NT2/D1 (cell line): ENCODE data around the gene ACTR8.
A peak's percentile ranks its signal among the peaks of the same experiment; 100 is the strongest.
"Not testable (repeated sequence)": the region's sequence is repeated elsewhere in the genome, so short reads cannot be mapped to it uniquely, and the experiment has no call there.

Experiments used
- DNase-seq: peaks from one replicate; pipeline ENCODE4 v3.0.0-alpha.2; 2011; ENCODE audit warnings: low read depth, low spot score
- H3K27me3 ChIP-seq: 2 replicates; pipeline ENCODE4 v1.6.0; 2011; ENCODE audit warnings: mild to moderate bottlenecking; ENCODE audit not compliant: insufficient read length, insufficient read depth
- H3K36me3 ChIP-seq: 2 replicates; pipeline ENCODE4 v1.6.1; 2011; ENCODE audit warnings: mild to moderate bottlenecking, low read length, mixed read lengths; ENCODE audit not compliant: insufficient read depth, insufficient read length
- H3K4me1 ChIP-seq: 2 replicates; pipeline ENCODE4 v1.5.1; 2011; ENCODE audit not compliant: insufficient read depth, insufficient read length
- H3K4me3 ChIP-seq: 2 replicates; pipeline ENCODE4 v1.5.1; 2011; ENCODE audit warnings: low read depth; ENCODE audit not compliant: insufficient read length
- H3K9ac ChIP-seq: 2 replicates; pipeline ENCODE4 v1.6.0; 2011; ENCODE audit warnings: low read depth; ENCODE audit not compliant: insufficient read length
- H3K9me3 ChIP-seq: 2 replicates; pipeline ENCODE4 v1.5.1; 2011; ENCODE audit warnings: mild to moderate bottlenecking, low read length; ENCODE audit not compliant: insufficient read depth
- SUZ12 ChIP-seq: IDR thresholded peaks from 2 replicates; pipeline ENCODE4 v1.6.1; 2011; ENCODE audit not compliant: insufficient read length, insufficient read depth; ENCODE audit errors: extremely low read depth
- YY1 ChIP-seq: IDR thresholded peaks from 2 replicates; pipeline ENCODE4 v1.6.1; 2011; ENCODE audit not compliant: insufficient read length, insufficient read depth
- ZNF274 ChIP-seq: IDR thresholded peaks from 2 replicates; pipeline ENCODE4 v1.6.1; 2011; ENCODE audit warnings: mild to moderate bottlenecking, low read depth, low read length

Gene ACTR8, protein sequence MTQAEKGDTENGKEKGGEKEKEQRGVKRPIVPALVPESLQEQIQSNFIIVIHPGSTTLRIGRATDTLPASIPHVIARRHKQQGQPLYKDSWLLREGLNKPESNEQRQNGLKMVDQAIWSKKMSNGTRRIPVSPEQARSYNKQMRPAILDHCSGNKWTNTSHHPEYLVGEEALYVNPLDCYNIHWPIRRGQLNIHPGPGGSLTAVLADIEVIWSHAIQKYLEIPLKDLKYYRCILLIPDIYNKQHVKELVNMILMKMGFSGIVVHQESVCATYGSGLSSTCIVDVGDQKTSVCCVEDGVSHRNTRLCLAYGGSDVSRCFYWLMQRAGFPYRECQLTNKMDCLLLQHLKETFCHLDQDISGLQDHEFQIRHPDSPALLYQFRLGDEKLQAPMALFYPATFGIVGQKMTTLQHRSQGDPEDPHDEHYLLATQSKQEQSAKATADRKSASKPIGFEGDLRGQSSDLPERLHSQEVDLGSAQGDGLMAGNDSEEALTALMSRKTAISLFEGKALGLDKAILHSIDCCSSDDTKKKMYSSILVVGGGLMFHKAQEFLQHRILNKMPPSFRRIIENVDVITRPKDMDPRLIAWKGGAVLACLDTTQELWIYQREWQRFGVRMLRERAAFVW

DNA sequence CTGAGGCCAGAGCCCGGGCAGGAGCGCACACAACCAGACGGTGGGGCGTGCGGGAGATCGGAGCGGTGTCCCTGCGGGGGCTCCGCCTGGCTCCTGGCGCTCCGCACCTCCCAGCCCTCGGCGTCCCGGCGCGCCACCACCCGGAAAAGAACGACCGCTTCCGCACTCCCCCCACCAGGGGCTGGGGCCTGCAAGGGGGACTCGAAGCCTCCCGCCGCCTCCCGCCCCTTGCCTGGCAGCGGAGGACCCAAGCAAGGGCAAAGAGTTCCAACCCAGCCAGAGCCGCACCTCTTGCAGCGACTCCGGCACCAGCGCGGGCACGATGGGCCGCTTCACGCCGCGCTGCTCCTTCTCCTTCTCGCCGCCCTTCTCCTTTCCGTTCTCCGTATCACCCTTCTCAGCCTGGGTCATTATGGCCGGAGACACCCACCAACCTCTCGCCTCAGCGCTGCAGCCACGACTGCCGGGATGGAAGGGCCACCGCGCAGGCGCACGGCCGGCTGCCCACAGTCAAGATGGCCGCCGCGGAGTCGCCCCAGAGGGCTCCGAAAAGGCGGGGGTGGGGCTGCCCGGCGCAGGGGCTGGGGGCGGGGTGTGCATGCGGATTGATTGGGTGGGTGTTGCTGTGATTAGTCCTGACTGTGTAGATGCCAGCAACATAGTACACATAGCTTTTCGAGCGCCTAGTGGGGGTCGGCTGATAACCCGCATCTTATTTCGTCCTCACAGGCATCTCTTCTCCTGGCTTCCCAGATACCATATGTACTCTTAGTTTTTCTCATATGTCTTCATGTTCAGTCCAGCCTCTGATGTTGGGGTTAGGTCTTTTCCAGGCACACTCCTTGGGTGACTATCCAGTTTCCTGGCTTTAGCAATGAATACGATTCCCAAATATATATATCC, at the start of gene ACTR8:
ACTR8 (minus strand) TSS at position 462 of the 903 bp plus-strand sequence; CDS start at position 411, 51 bp downstream.
- Histone ChIP-seq H3K36me3 (peaks cover 71% of the 10 kb centered on the region), H3K4me3 (peak within 1 kb of the TSS; percentile 97), H3K9ac (peak within 1 kb of the TSS; percentile 100), H3K27me3 (no peaks in the 10 kb centered on the region), H3K4me1 (peaks cover 3% of the 10 kb centered on the region), H3K9me3 (no peaks in the 10 kb centered on the region)
- peak; percentile 94 for TF ChIP-seq YY1
- no peak for TF ChIP-seq SUZ12
- TF ChIP-seq ZNF274, result no peak
- DNase-seq, result peak; percentile 74

DNA sequence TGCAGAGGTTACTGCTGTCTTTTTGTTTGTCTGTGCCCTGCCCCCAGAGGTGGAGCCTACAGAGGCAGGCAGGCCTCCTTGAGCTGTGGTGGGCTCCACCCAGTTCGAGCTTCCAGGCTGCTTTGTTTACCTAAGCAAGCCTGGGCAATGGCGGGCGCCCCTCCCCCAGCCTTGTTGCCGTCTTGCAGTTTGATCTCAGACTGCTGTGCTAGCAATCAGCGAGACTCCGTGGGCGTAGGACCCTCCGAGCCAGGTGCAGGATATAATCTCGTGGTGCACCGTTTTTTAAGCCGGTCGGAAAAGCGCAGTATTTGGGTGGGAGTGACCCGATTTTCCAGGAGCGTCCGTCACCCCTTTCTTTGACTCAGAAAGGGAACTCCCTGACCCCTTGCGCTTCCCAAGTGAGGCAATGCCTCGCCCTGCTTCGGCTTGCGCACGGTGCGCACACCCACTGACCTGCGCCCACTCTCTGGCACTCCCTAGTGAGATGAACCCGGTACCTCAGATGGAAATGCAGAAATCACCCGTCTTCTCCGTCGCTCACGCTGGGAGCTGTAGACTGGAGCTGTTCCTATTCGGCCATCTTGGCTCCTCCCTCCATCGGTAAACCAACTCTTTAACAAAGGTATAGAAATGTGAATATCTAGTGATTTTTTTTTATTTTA, 45.4 kb upstream of the ACTR8 start:
- not testable (repeated sequence) for DNase-seq, H3K27me3 ChIP-seq, H3K4me1 ChIP-seq, H3K36me3 ChIP-seq
- H3K4me3 ChIP-seq, result peak overlapping the region; percentile 27
- peaks cover 11% of the 10 kb centered on the region; the same call in 1 of the 2 replicates for H3K9me3 ChIP-seq
- peak overlapping the region; percentile 50 for H3K9ac ChIP-seq
- TF ChIP-seq YY1, result peak; percentile 45

DNA sequence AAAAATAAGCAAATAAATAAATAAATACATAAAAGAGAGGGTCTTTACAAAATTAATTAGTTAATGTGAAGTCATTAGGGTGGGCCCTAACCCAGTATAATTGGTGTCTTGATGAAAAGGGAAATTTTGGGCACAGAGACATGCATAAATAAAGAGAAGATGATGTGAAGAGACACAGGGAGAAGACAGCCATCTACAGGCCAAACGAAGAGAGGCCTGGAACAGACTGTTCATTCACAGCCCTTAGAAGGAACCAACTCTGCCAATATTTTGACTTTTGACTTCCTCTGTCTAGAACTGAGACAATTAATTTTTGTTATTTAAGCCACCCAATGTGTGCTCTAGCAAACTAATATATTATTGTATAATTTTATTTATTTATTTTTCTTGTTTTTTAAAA, 39.3 kb upstream of the ACTR8 start:
- TF ChIP-seq YY1 (no peak), ZNF274 (no peak), SUZ12 (no peak)
- peaks cover 25% of the 10 kb centered on the region for H3K9me3 ChIP-seq
- H3K4me3 ChIP-seq, result no peak overlapping the region
- DNase-seq, result no peak
- no peak overlapping the region for H3K9ac ChIP-seq
- H3K36me3 ChIP-seq, result no peaks in the 10 kb centered on the region
- H3K27me3 ChIP-seq, result no peaks in the 10 kb centered on the region
- no peaks in the 10 kb centered on the region for H3K4me1 ChIP-seq

DNA sequence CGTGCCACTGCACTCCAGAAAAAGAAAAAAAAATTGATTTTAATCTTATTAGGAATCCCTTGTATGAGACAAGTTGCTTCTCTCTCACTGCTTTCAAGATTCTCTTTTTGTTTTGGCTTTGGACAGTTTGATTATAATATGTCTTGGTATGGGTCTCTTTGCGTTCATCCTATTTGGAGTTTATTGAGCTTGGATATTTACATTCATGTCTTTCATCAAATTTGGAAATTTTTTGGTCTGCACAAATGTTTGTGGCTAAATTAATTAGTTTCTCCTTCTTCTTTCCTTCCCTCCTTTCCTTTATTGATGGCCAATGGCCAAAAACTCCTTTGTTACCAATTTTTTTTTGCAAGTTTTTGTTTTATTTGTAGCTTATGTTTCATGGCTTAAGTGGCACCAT, 37.8 kb upstream of the ACTR8 start:
- H3K9ac ChIP-seq, result no peak overlapping the region
- peaks cover 25% of the 10 kb centered on the region for H3K9me3 ChIP-seq
- H3K36me3 ChIP-seq, result no peaks in the 10 kb centered on the region
- H3K27me3 ChIP-seq, result no peaks in the 10 kb centered on the region
- TF ChIP-seq ZNF274 (no peak), YY1 (no peak), SUZ12 (no peak)
- DNase-seq, result no peak
- H3K4me3 ChIP-seq, result no peak overlapping the region
- no peaks in the 10 kb centered on the region for H3K4me1 ChIP-seq

DNA sequence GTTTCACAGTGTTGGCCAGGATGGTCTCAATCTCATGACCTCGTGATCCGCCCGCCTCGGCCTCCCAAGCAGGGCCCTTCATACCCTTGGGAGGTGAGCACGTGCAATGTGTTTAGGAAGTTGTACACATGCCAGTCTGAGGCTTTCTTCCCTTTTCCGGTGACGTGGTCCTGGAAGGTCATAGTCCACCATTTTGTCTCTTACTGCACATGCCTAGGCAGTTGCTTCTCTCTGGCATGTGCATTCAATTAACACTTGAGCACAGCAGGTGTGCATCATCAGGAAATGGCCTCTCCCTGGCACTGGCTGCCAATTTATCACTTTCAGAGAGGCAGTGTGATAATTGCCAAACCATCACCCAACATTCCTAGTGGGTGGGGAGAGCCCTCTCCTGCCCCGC, 31.4 kb upstream of the ACTR8 start:
- TF ChIP-seq SUZ12, result no peak
- TF ChIP-seq YY1, result no peak
- TF ChIP-seq ZNF274, result no peak
- no peak overlapping the region for H3K9ac ChIP-seq
- DNase-seq, result no peak
- peaks cover 2% of the 10 kb centered on the region; the same call in 1 of the 2 replicates for H3K9me3 ChIP-seq
- H3K27me3 ChIP-seq, result no peaks in the 10 kb centered on the region
- no peak overlapping the region for H3K4me3 ChIP-seq
- no peaks in the 10 kb centered on the region for H3K36me3 ChIP-seq
- H3K4me1 ChIP-seq, result no peaks in the 10 kb centered on the region

DNA sequence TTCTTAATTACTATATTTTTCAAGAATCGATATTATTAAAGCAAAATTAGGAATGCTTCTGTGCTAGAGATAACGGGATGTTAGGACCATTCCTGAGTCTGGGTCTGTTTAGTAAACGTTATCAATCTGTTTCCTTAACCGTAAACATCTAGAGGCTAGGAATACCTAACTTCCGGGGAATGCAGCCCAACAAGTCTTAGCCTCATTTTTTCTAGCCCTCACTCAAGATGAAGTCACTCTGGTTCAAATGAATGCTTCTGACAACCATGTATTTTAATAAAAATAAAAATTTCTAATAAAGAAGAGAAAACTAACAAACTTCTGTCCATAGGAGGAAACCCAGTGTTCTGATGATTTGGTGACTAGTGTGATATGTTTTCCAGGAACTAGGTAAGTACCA, 20.8 kb upstream of the ACTR8 start:
- no peaks in the 10 kb centered on the region for H3K9me3 ChIP-seq
- DNase-seq, result no peak
- H3K36me3 ChIP-seq, result no peaks in the 10 kb centered on the region
- H3K27me3 ChIP-seq, result no peaks in the 10 kb centered on the region
- TF ChIP-seq YY1 (no peak), SUZ12 (no peak), ZNF274 (no peak)
- H3K4me3 ChIP-seq, result no peak overlapping the region
- no peaks in the 10 kb centered on the region for H3K4me1 ChIP-seq
- H3K9ac ChIP-seq, result no peak overlapping the region

DNA sequence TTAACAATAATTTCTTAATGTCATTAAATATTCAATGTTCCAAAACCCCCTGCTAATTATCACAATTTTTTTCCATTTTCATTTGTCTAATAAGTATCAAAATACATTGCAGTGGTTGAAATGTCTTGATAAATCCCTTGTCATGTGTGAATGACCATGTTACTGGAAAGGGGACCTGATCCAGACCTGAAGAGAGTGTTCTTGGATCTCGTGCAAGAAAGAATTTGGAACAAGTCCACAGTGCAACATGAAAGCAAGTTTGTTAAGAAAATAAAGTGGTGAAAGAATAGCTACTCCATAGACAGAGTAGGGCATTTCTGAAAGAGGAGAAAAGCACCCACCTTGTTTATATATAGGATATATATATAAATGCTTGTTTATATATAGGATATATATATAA, 20.1 kb upstream of the ACTR8 start:
- no peak for DNase-seq

More for the DNA sequence above, 20.1 kb upstream of the ACTR8 start:
- Histone ChIP-seq H3K36me3 (no peaks in the 10 kb centered on the region), H3K9me3 (no peaks in the 10 kb centered on the region), H3K27me3 (no peaks in the 10 kb centered on the region), H3K4me3 (no peak overlapping the region), H3K9ac (no peak overlapping the region), H3K4me1 (no peaks in the 10 kb centered on the region)
- TF ChIP-seq SUZ12, result no peak
- TF ChIP-seq YY1, result no peak
- TF ChIP-seq ZNF274, result no peak
